Left lobe of liver (tissue), 2 donors: ENCODE data around the gene SBNO2. TPM values are rescaled to one million over a fixed set of nuclear protein-coding genes. Genes with fewer than 3 reads are reported as not detected.
A peak's percentile ranks its signal among the peaks of the same experiment; 100 is the strongest.

Experiments used
- ATAC-seq: fragments of 200-7000 bp; cut with Tn5 transposase; one replicate; pipeline ENCODE4 v1.9.1; 2020; ENCODE audit warnings: mild to moderate bottlenecking, moderate library complexity
- DNase-seq: peaks from one replicate; pipeline ENCODE4 v3.0.0-alpha.2; 2020; ENCODE audit warnings: low spot score
- total RNA-seq: library from RNA; stranded (reverse); gene quantifications from one replicate; pipeline ENCODE4 v1.2.1, GENCODE V29; 2021
- donor health status: DM: no; HTN: no; CAD: no; lungs with moderate emphysema.
- donor health status: DM: no; HTN: yes; CAD: no.

Gene SBNO2
- total RNA-seq, 1 donor from 2014 or later, result 22.6 TPM

- ATAC-seq, result no peak
Observed at GRCh38 chr19:1169411-1169791, 4.7 kb downstream of the SBNO2 start.

GRCh38 chr19:1168572-1169410 lies 5.3 kb downstream of the SBNO2 start:
- ATAC-seq (peak; percentile 60), DNase-seq (peak; percentile 88)

More at GRCh38 chr19:1169411-1169791, 4.7 kb downstream of the SBNO2 start:
- peak; percentile 49 for DNase-seq

- ATAC-seq (peak; percentile 23), DNase-seq (peak; percentile 55)
Observed at GRCh38 chr19:1167687-1168571, 6.1 kb downstream of the SBNO2 start.

GRCh38 chr19:1166872-1167573 lies 7.0 kb downstream of the SBNO2 start:
- ATAC-seq, result peak; percentile 13
- peak; percentile 52 for DNase-seq

- no peak for DNase-seq
- ATAC-seq, result no peak
Observed at GRCh38 chr19:1164684-1165531, 9.2 kb downstream of the SBNO2 start.

GRCh38 chr19:1163934-1164683 lies 10.0 kb downstream of the SBNO2 start:
- no peak for ATAC-seq
- no peak for DNase-seq

- ATAC-seq, result peak; percentile 9
- no peak for DNase-seq
Observed at GRCh38 chr19:1163283-1163933, 10.7 kb downstream of the SBNO2 start.

- ATAC-seq (no peak), DNase-seq (no peak)
Observed at GRCh38 chr19:1162404-1163282, 11.4 kb downstream of the SBNO2 start.

GRCh38 chr19:1161716-1162115 lies 12.4 kb downstream of the SBNO2 start:
- ATAC-seq (peak; percentile 58), DNase-seq (no peak)

- DNase-seq (no peak), ATAC-seq (no peak)
Observed at GRCh38 chr19:1159864-1160595, 14.0 kb downstream of the SBNO2 start.

GRCh38 chr19:1158885-1159448 lies 15.1 kb downstream of the SBNO2 start:
- no peak for DNase-seq
- no peak for ATAC-seq

- DNase-seq, result no peak
- no peak for ATAC-seq
Observed at GRCh38 chr19:1157931-1158884, 15.9 kb downstream of the SBNO2 start.

GRCh38 chr19:1156830-1157615 lies 17.0 kb downstream of the SBNO2 start:
- DNase-seq (no peak), ATAC-seq (no peak)

GRCh38 chr19:1156305-1156801 lies 17.7 kb downstream of the SBNO2 start:
- ATAC-seq (peak; percentile 2), DNase-seq (peak; percentile 51)
